ENCODE measurements around the gene FCHSD1. TPM values are rescaled to one million over a fixed set of nuclear protein-coding genes. Genes with fewer than 3 reads are reported as not detected.
"Not testable (repeated sequence)": the region's sequence is repeated elsewhere in the genome, so short reads cannot be mapped to it uniquely, and the experiment has no call there.

FCHSD1 gene
- total RNA-seq, 1 donor from 2014 or later: 0.82 TPM

GRCh38 chr5:141618804-141619554, 32.2 kb downstream of the FCHSD1 start, which contains the start of gene DIAPH1:
Gene DIAPH1 (minus strand): TSS chr5:141619000. CDS start chr5:141618914, 86 bp downstream.
- FAIRE-seq (no peak), DNase-seq (ENCODE audit: low spot score in 2 of 2) (peak; percentile 87 to 90)

GRCh38 chr5:141618030-141618803, 33.0 kb downstream of the FCHSD1 start:
- FAIRE-seq: no peak
- DNase-seq (ENCODE audit: low spot score in 2 of 2): no peak

GRCh38 chr5:141617682-141618029, 33.6 kb downstream of the FCHSD1 start:
- FAIRE-seq (no peak), DNase-seq (ENCODE audit: low spot score in 2 of 2) (no peak)

- FAIRE-seq (no peak), DNase-seq (ENCODE audit: low spot score in 2 of 2) (no peak)
Measured at GRCh38 chr5:141617128-141617527, 34.1 kb downstream of the FCHSD1 start.

GRCh38 chr5:141615991-141616720, 35.1 kb downstream of the FCHSD1 start:
- FAIRE-seq (no peak), DNase-seq (ENCODE audit: low spot score in 2 of 2) (no peak)

GRCh38 chr5:141613344-141613743, 37.9 kb downstream of the FCHSD1 start:
- DNase-seq (ENCODE audit: low spot score in 2 of 2) (no peak), FAIRE-seq (no peak)

- DNase-seq (ENCODE audit: low spot score in 2 of 2) (no peak), FAIRE-seq (no peak)
Measured at GRCh38 chr5:141611289-141611688, 39.9 kb downstream of the FCHSD1 start.

GRCh38 chr5:141609921-141610320, 41.3 kb downstream of the FCHSD1 start:
- not testable (repeated sequence) for DNase-seq (ENCODE audit: low spot score in 2 of 2); FAIRE-seq

GRCh38 chr5:141609044-141609443, 42.2 kb downstream of the FCHSD1 start:
- no peak for DNase-seq (ENCODE audit: low spot score in 2 of 2)
- no peak for FAIRE-seq

- FAIRE-seq: no peak
Measured at GRCh38 chr5:141608557-141608956, 42.7 kb downstream of the FCHSD1 start.

GRCh38 chr5:141608046-141608445, 43.2 kb downstream of the FCHSD1 start:
- FAIRE-seq (no peak), DNase-seq (ENCODE audit: low spot score in 2 of 2) (no peak)

More at GRCh38 chr5:141608557-141608956, 42.7 kb downstream of the FCHSD1 start:
- DNase-seq (ENCODE audit: low spot score in 2 of 2): no peak

- FAIRE-seq (no peak), DNase-seq (ENCODE audit: low spot score in 2 of 2) (no peak)
Measured at GRCh38 chr5:141605523-141606277, 45.5 kb downstream of the FCHSD1 start.

GRCh38 chr5:141603923-141604717, 47.1 kb downstream of the FCHSD1 start:
- DNase-seq (ENCODE audit: low spot score in 2 of 2): no peak
- no peak for FAIRE-seq

GRCh38 chr5:141602606-141603005, 48.6 kb downstream of the FCHSD1 start:
- no peak for DNase-seq (ENCODE audit: low spot score in 2 of 2)
- FAIRE-seq: no peak

GRCh38 chr5:141598391-141599345, 52.5 kb downstream of the FCHSD1 start:
- FAIRE-seq: no peak
- no peak for DNase-seq (ENCODE audit: low spot score in 2 of 2)

GRCh38 chr5:141597814-141598213, 53.4 kb downstream of the FCHSD1 start:
- DNase-seq (ENCODE audit: low spot score in 2 of 2) (no peak), FAIRE-seq (no peak)

- no peak for FAIRE-seq
- no peak for DNase-seq (ENCODE audit: low spot score in 2 of 2)
Measured at GRCh38 chr5:141597394-141597793, 53.8 kb downstream of the FCHSD1 start.

- FAIRE-seq (no peak), DNase-seq (ENCODE audit: low spot score in 2 of 2) (no peak)
Measured at GRCh38 chr5:141596867-141597266, 54.4 kb downstream of the FCHSD1 start.
